GM18520 (cell line): ENCODE measurements around the gene CDC5L.

Experiments
- ATAC-seq: cut with Tn5 transposase; IDR thresholded peaks from one replicate; pipeline ENCODE4 v1.9.1; 2021; ENCODE audit not compliant: unreplicated experiment

Gene CDC5L

DNA sequence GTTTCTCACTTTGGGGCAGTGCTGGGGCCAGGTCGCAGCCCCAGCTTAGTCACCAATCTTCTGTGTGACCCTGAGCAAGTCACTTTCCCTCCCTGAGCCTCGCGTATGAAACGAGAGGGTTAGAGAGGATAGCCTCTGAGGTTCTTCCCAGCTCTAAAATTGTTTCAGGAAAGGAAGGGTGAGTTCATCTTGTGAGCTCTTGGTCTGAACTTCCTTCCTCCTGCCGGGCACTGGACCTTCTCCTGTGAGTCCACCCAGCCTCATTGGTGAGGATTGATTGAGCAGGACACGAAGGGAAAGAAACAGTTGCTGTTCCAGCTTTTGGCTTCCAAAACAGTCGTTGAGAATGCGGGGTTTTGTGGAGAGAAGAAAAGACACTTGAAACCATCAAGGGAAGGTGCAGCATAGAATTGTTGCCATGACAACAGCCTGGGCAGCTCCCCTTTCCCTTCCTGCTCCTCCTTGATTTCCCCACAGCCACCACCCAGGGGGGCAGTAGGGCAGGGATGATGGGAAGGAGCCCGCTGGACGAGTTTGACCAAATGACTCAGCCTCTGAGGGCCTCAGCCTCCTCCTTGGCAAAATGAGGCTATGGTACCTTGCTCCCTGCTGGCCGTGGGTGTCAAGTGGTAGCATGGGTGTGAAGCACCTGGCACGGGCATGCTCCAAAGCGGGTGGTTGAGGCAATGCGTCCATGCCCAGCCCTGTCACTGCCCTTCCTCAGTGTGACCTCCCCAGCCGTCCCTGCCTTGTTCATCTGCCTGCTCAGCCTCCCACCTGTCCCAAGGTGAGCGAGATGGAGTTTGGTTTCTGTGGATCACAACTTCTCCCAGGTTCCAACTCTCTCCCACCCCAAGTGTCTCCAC lies 107.8 kb downstream of the CDC5L start:
- no peak for ATAC-seq

DNA sequence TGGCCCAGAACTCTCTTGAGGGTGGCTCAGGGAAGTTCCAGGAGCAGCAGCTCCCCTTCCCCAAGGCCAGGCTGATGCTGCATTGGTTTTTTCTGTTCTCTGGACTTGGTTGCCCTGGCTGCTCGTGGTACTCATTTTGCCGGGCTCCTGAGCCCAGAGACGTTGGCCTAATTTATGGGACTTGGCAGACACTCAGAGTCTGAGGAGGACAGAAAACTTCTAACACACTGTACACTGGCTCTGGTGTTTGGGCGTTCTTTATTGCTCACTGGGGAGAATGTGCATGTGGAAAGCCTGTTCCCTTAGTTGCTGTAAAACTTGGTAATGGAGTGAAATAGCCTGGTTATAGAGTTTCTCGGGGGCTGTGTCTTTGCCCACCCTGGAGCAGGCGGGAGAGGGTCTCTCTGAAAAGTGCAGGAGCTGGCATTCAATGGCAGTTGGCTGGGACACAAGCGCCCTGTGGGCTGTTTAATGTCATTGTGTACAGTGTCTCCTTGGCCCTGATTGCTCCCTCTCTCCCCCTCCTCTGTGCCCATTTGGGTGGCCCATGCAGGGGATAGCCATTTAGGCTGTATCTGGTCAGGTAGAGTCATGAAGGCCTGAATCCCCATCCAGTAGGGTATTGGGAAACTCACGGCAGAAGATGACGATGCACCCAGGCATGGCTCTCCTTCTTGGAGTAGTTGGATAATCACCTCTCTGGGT lies 109.3 kb downstream of the CDC5L start:
- no peak for ATAC-seq

DNA sequence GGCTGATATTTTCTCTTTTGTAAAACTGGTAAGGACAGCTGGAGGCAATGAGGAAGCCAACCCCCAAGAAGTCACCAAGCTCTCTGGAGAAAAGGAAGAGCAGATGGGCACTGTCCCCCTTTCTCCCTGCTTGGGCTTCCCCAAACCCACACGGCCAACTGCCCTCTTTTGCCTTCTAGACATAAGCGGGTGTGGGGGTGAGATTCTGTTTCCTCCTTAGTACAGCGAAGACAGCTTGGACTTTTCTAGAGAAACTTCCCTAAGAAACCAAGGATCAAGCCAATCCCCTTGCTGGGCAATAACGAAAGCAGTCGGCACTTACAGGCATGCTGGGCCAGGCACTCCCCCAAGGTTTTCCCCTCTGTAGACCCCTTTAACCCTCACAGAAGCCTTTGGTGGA lies 110.3 kb downstream of the CDC5L start:
- ATAC-seq: no peak

DNA sequence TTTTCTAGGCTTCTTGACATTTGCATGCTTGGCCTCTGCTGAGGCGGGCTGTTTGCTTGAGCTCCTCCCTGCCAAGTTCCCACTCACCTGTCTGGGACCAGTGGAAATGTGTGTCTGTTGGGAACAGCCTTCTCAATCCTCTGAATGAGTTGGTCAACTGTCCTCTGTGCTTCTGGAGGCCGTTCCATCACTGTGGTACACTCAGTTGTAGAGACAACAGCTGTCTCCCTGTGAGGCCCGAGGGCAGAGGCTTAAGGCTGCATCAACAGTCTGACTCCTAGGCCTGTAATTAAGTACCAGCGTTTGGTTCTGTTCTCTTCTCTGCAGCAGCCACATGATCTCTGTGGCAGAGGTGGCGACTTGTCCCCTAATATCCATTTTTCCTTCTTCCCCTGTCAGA lies 110.9 kb downstream of the CDC5L start:
- ATAC-seq: no peak

DNA sequence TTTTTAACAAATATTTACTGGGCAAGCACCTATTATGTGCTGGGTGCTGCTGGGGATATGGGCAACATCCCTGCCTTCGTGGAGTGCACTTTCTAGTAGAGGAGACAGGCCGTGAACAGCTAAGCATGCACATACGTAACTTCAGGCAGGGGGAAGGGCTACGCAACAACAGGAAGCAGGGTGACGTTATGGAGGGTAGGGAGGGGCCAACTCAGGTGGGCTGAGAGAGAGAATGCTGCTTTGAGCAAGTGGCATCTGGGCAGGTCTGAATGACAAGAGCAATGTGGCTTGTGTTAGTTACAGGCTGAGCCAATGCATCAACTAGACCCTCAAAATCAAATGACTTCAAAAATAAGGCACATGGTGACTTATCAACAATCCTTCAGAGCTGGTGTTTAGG lies 112.1 kb downstream of the CDC5L start:
- no peak for ATAC-seq
